GM23338 (cell line): Measurements from ENCODE around the gene KISS1R. TPM values are rescaled to one million over a fixed set of nuclear protein-coding genes. Genes with fewer than 3 reads are reported as not detected.

Experiments
- ATAC-seq: fragments of 200-7000 bp; cut with Tn5 transposase; 3 replicates; pipeline ENCODE4 v1.9.1; 2020
- DNase-seq: peaks from one replicate; pipeline ENCODE4 v3.0.0-alpha.2; 2015; ENCODE audit warnings: low spot score
- H2AFZ ChIP-seq: fragments of 200-600 bp; sonication (generic); 2 replicates; pipeline ENCODE4 v1.8.0; 2016; ENCODE audit warnings: antibody characterized with exemption, mild to moderate bottlenecking, moderate library complexity
- H3F3A ChIP-seq: fragments of 200-600 bp; sonication (generic); replicated peaks from 2 replicates; pipeline ENCODE4 v1.8.0; 2017; ENCODE audit warnings: antibody characterized with exemption, mixed run types, low read depth
- H3K27ac ChIP-seq: fragments of 200-600 bp; sonication (generic); 2 replicates; pipeline ENCODE4 v1.6.1; 2016; ENCODE audit warnings: low read depth
- H3K27me3 ChIP-seq: fragments of 200-600 bp; sonication (generic); 2 replicates; pipeline ENCODE4 v1.8.0; 2016; ENCODE audit warnings: mild to moderate bottlenecking, mixed run types, moderate library complexity; ENCODE audit not compliant: insufficient read depth
- H3K36me3 ChIP-seq: fragments of 200-600 bp; sonication (generic); 2 replicates; pipeline ENCODE4 v1.8.0; 2016; ENCODE audit warnings: mild to moderate bottlenecking; ENCODE audit not compliant: insufficient read depth
- H3K4me1 ChIP-seq: fragments of 200-600 bp; sonication (generic); 2 replicates; pipeline ENCODE4 v1.8.0; 2016; ENCODE audit warnings: mild to moderate bottlenecking, moderate library complexity; ENCODE audit not compliant: insufficient read depth
- H3K4me2 ChIP-seq: fragments of 200-600 bp; sonication (generic); 2 replicates; pipeline ENCODE4 v1.7.1; 2017; ENCODE audit warnings: mixed run types
- H3K4me3 ChIP-seq: fragments of 200-600 bp; sonication (generic); 2 replicates; pipeline ENCODE4 v1.6.1; 2016; ENCODE audit warnings: mixed run types
- H3K79me2 ChIP-seq: fragments of 200-600 bp; sonication (generic); replicated peaks from 2 replicates; pipeline ENCODE4 v1.8.0; 2017; ENCODE audit warnings: mild to moderate bottlenecking; ENCODE audit not compliant: insufficient read depth
- H3K9me2 ChIP-seq: fragments of 200-600 bp; sonication (generic); 2 replicates; pipeline ENCODE4 v1.8.0; 2017; ENCODE audit not compliant: insufficient read depth
- H4K20me1 ChIP-seq: fragments of 200-600 bp; sonication (generic); replicated peaks from 2 replicates; pipeline ENCODE4 v1.8.0; 2017; ENCODE audit warnings: mild to moderate bottlenecking; ENCODE audit not compliant: insufficient read depth
- H3K27ac Mint-ChIP-seq: 2 replicates; pipeline ENCODE4 v1.8.0; 2020; ENCODE audit warnings: inconsistent platforms, mild to moderate bottlenecking, moderate library complexity, mixed read lengths
- H3K27me3 Mint-ChIP-seq: 3 replicates; pipeline ENCODE4 v1.8.0; 2022; ENCODE audit warnings: low read depth, mild to moderate bottlenecking, moderate library complexity, mixed read lengths, inconsistent platforms; ENCODE audit not compliant: insufficient read depth, poor library complexity
- H3K36me3 Mint-ChIP-seq: 3 replicates; pipeline ENCODE4 v1.8.0; 2021; ENCODE audit warnings: low read depth, mild to moderate bottlenecking, inconsistent platforms, moderate library complexity, mixed read lengths
- H3K4me1 Mint-ChIP-seq: 3 replicates; pipeline ENCODE4 v1.8.0; 2020; ENCODE audit warnings: mild to moderate bottlenecking, inconsistent platforms, mixed read lengths
- H3K4me3 Mint-ChIP-seq: 3 replicates; pipeline ENCODE4 v1.8.0; 2021; ENCODE audit warnings: moderate library complexity, mild to moderate bottlenecking, inconsistent platforms, mixed read lengths
- H3K9me3 Mint-ChIP-seq: 3 replicates; pipeline ENCODE4 v1.8.0; 2020; ENCODE audit warnings: moderate library complexity, mild to moderate bottlenecking, inconsistent platforms, mixed read lengths
- CREB1 ChIP-seq: fragments of 250-450 bp; sonication (Bioruptor Pico); IDR thresholded peaks from 2 replicates; pipeline ENCODE4 v1.5.0; 2020; ENCODE audit warnings: low read depth, mild to moderate bottlenecking, moderate library complexity
- CTCF ChIP-seq, 2 experiments: fragments of 200-600 bp in 1 of 2; sonication (generic) in 1 of 2; conservative IDR thresholded peaks; 2 replicates each; pipeline versions ENCODE4 v1.5.1 to v1.6.1; 2016 to 2017; ENCODE audit warnings: antibody characterized with exemption in 2 of 2, low read depth in 2 of 2, mild to moderate bottlenecking in 2 of 2, moderate library complexity in 1 of 2
- ETS1 ChIP-seq: IDR thresholded peaks from 2 replicates; pipeline ENCODE4 v1.6.1; 2016; ENCODE audit warnings: antibody characterized with exemption
- EZH2 ChIP-seq: fragments of 200-600 bp; sonication (generic); IDR thresholded peaks from one replicate; pipeline ENCODE4 v1.8.0; 2017; ENCODE audit warnings: antibody characterized with exemption, mild to moderate bottlenecking, low read depth; ENCODE audit not compliant: unreplicated experiment
- EZH2phosphoT487 ChIP-seq: fragments of 200-600 bp; sonication (generic); IDR thresholded peaks from one replicate; pipeline ENCODE4 v1.8.1; 2018; ENCODE audit warnings: antibody characterized with exemption; ENCODE audit not compliant: unreplicated experiment
- JUNB ChIP-seq: IDR thresholded peaks from one replicate; pipeline ENCODE4 v1.6.1; 2016; ENCODE audit warnings: antibody characterized with exemption; ENCODE audit not compliant: unreplicated experiment
- NANOG ChIP-seq: IDR thresholded peaks from 2 replicates; pipeline ENCODE4 v1.6.1; 2016; ENCODE audit warnings: antibody characterized with exemption, borderline replicate concordance
- POLR2AphosphoS5 ChIP-seq: IDR thresholded peaks from 2 replicates; pipeline ENCODE4 v1.6.1; 2016; ENCODE audit warnings: antibody characterized with exemption, low read depth
- REST ChIP-seq: IDR thresholded peaks from one replicate; pipeline ENCODE4 v1.6.1; 2018; ENCODE audit warnings: antibody characterized with exemption; ENCODE audit not compliant: unreplicated experiment
- STAT1 ChIP-seq: IDR thresholded peaks from one replicate; pipeline ENCODE4 v1.6.1; 2016; ENCODE audit warnings: antibody characterized with exemption; ENCODE audit not compliant: unreplicated experiment
- ZNF114 ChIP-seq: fragments of 250-450 bp; sonication (Bioruptor Pico); IDR thresholded peaks from 2 replicates; pipeline ENCODE4 v1.5.0; 2020; ENCODE audit warnings: mild to moderate bottlenecking, moderate library complexity
- ZNF331 ChIP-seq: fragments of 250-450 bp; sonication (Bioruptor Pico); IDR thresholded peaks from 2 replicates; pipeline ENCODE4 v1.5.0; 2020; ENCODE audit warnings: low read depth, mild to moderate bottlenecking, moderate library complexity
- ZNF462 ChIP-seq: fragments of 250-450 bp; sonication (Bioruptor Pico); IDR thresholded peaks from 2 replicates; pipeline ENCODE4 v1.5.0; 2020; ENCODE audit warnings: mild to moderate bottlenecking, moderate library complexity
- polyA plus RNA-seq: library from polyadenylated mRNA; unstranded; fragments of >200 nt; fragmentation: Nextera tagmentation; extraction: Ambion mirVana; gene quantifications from 2 replicates; pipeline ENCODE4 v1.2.1, GENCODE V29; 2016
- total RNA-seq: library from RNA; depleted of rRNA; stranded (reverse); fragments of >200 nt; shearing (Covaris generic); gene quantifications from 2 replicates; pipeline ENCODE4 v1.2.3, GENCODE V29; 2014

KISS1R gene
- total and polyA plus RNA-seq, 2 experiments from 2014 or later = 0.78 to 4.0 TPM

- Histone ChIP-seq H3K4me1 (no peaks in the 10 kb centered on the region), H3K4me2 (no peak overlapping the region), H3K79me2 (no peaks in the 10 kb centered on the region), H3F3A (peaks cover 12% of the 10 kb centered on the region), H3K27ac (no peak overlapping the region), H3K9me2 (no peaks in the 10 kb centered on the region), H3K27me3 (no peaks in the 10 kb centered on the region), H3K36me3 (no peaks in the 10 kb centered on the region; the same call in 1 of the 2 replicates), H3K4me3 (no peak overlapping the region), H4K20me1 (no peaks in the 10 kb centered on the region), H2AFZ (no peak overlapping the region)
- DNase-seq = no peak
- Mint-ChIP-seq H3K4me3 (no peak overlapping the region), H3K27me3 (peaks cover 22% of the 10 kb centered on the region), H3K27ac (no peak overlapping the region), H3K4me1 (no peaks in the 10 kb centered on the region), H3K9me3 (peaks cover 11% of the 10 kb centered on the region), H3K36me3 (peaks cover 35% of the 10 kb centered on the region)
- TF ChIP-seq ETS1 (no peak), EZH2 (no peak), POLR2AphosphoS5 (no peak), ZNF462 (CRISPR knock-in tag) (no peak), ZNF114 (CRISPR knock-in tag) (no peak), STAT1 (no peak), NANOG (no peak), ZNF331 (CRISPR knock-in tag) (no peak), EZH2phosphoT487 (no peak), REST (no peak), JUNB (no peak), CREB1 (CRISPR knock-in tag) (no peak), CTCF (conservative IDR thresholded peaks at IDR 0.05; ENCODE audit: low read depth in 2 of 2) (no peak)
- ATAC-seq = no peak
These were observed 41.8 kb upstream of the KISS1R start for GRCh38 chr19:875265-875879.
